HTR-8/SVneo (cell line): ENCODE measurements around the gene SZT2.

Experiments
- DNase-seq: peaks from one replicate; pipeline ENCODE4 v3.0.0; 2011; ENCODE audit warnings: low spot score, mixed read lengths; ENCODE audit not compliant: insufficient read length
- FAIRE-seq: peaks from 2 replicates; lab custom pipeline; 2011; peaks lifted over from hg19 to GRCh38; lab: Jason Lieb, UNC

The SZT2 gene

GRCh38 chr1:43420874-43421273 lies 31.2 kb downstream of the SZT2 start:
- FAIRE-seq (no peak), DNase-seq (no peak)

GRCh38 chr1:43421396-43421795 lies 31.7 kb downstream of the SZT2 start:
- DNase-seq (no peak), FAIRE-seq (no peak)

GRCh38 chr1:43421976-43422750 lies 32.5 kb downstream of the SZT2 start:
- no peak for FAIRE-seq
- no peak for DNase-seq

GRCh38 chr1:43422995-43423671 lies 33.4 kb downstream of the SZT2 start:
- DNase-seq (no peak), FAIRE-seq (no peak)

GRCh38 chr1:43423672-43424550 lies 34.2 kb downstream of the SZT2 start:
- FAIRE-seq, result no peak
- no peak for DNase-seq

GRCh38 chr1:43425045-43425444 lies 35.3 kb downstream of the SZT2 start:
- no peak for DNase-seq
- FAIRE-seq, result no peak

- FAIRE-seq (no peak), DNase-seq (no peak)
These were observed 36.5 kb downstream of the SZT2 start for GRCh38 chr1:43426221-43426620.

- no peak for DNase-seq
- no peak for FAIRE-seq
These were observed 37.8 kb downstream of the SZT2 start for GRCh38 chr1:43427524-43427923.

GRCh38 chr1:43427941-43428340 lies 38.2 kb downstream of the SZT2 start:
- FAIRE-seq (no peak), DNase-seq (no peak)

GRCh38 chr1:43430831-43431230 lies 41.1 kb downstream of the SZT2 start:
- FAIRE-seq (no peak), DNase-seq (no peak)

- DNase-seq (no peak), FAIRE-seq (no peak)
These were observed 42.0 kb downstream of the SZT2 start for GRCh38 chr1:43431676-43432075.

GRCh38 chr1:43432171-43432860 lies 42.6 kb downstream of the SZT2 start:
- FAIRE-seq, result no peak
- no peak for DNase-seq

- no peak for DNase-seq
- peak; percentile 28 for FAIRE-seq
These were observed 43.2 kb downstream of the SZT2 start for GRCh38 chr1:43432907-43433306.

- FAIRE-seq (no peak), DNase-seq (no peak)
These were observed 44.6 kb downstream of the SZT2 start for GRCh38 chr1:43434256-43434655.

- FAIRE-seq (no peak), DNase-seq (no peak)
These were observed 45.7 kb downstream of the SZT2 start for GRCh38 chr1:43435146-43436145.

GRCh38 chr1:43436371-43436770 lies 46.7 kb downstream of the SZT2 start:
- no peak for FAIRE-seq
- DNase-seq, result no peak

- FAIRE-seq (no peak), DNase-seq (no peak)
These were observed 47.6 kb downstream of the SZT2 start for GRCh38 chr1:43437031-43437973.

- DNase-seq (no peak), FAIRE-seq (no peak)
These were observed 48.3 kb downstream of the SZT2 start for GRCh38 chr1:43438006-43438405.
